Sigmoid colon (tissue), 4 donors: Measurements from ENCODE around the gene ZBTB7C.

Experiments used
- EP300 ChIP-seq, 4 donors: sonication (generic); formaldehyde crosslinking; IDR thresholded peaks; one replicate each; pipeline ENCODE4 v1.6.1; 2017; ENCODE audit warnings: antibody characterized with exemption in 4 of 4
- POLR2A ChIP-seq, 2 donors: fragments of 450-650 bp; IDR thresholded peaks; one replicate each; pipeline ENCODE4 v1.6.1; 2016; ENCODE audit warnings: antibody characterized with exemption in 2 of 2, mild to moderate bottlenecking in 2 of 2, moderate library complexity in 2 of 2
- TF ChIP-seq, protein P1 (sequence below), 4 experiments: fragments of 450-650 bp in 3 of 4; fragments of 200-600 bp in 1 of 4; IDR thresholded peaks; one replicate each; pipeline ENCODE4 v1.5.1; 2016 to 2019; ENCODE audit warnings: antibody characterized with exemption in 4 of 4, mild to moderate bottlenecking in 3 of 4, moderate library complexity in 2 of 4

- no peak for TF ChIP-seq POLR2A (IDR thresholded peaks at IDR 0.05)
- TF ChIP-seq, protein P1, sequence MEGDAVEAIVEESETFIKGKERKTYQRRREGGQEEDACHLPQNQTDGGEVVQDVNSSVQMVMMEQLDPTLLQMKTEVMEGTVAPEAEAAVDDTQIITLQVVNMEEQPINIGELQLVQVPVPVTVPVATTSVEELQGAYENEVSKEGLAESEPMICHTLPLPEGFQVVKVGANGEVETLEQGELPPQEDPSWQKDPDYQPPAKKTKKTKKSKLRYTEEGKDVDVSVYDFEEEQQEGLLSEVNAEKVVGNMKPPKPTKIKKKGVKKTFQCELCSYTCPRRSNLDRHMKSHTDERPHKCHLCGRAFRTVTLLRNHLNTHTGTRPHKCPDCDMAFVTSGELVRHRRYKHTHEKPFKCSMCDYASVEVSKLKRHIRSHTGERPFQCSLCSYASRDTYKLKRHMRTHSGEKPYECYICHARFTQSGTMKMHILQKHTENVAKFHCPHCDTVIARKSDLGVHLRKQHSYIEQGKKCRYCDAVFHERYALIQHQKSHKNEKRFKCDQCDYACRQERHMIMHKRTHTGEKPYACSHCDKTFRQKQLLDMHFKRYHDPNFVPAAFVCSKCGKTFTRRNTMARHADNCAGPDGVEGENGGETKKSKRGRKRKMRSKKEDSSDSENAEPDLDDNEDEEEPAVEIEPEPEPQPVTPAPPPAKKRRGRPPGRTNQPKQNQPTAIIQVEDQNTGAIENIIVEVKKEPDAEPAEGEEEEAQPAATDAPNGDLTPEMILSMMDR (IDR thresholded peaks at IDR 0.05): no peak
- no peak for TF ChIP-seq EP300 (IDR thresholded peaks at IDR 0.05)
Measured at GRCh38 chr18:48038636-48039035, 370.5 kb downstream of the ZBTB7C start.
